H1 (cell line): ENCODE measurements around the gene RNF144A. TPM values are rescaled to one million over a fixed set of nuclear protein-coding genes. Genes with fewer than 3 reads are reported as not detected.

Experiments used
- CTCF ChIA-PET: fragments of 300-600 bp; sonication (Branson Sonifier 250); formaldehyde crosslinking; loops from one replicate; lab custom pipeline; 2021; ENCODE audit not compliant: partially characterized antibody; lab: Charles Lee
- POLR2A ChIA-PET: fragments of 300-600 bp; sonication (Branson Sonifier 250); formaldehyde crosslinking; loops from one replicate; lab custom pipeline; 2021; ENCODE audit warnings: inconsistent platforms; ENCODE audit not compliant: partially characterized antibody; lab: Charles Lee
- DNase-seq, 2 experiments: peaks; one replicate each; pipeline versions ENCODE4 v3.0.0 to v3.0.0-alpha.2; 2010 to 2022; ENCODE audit warnings: low spot score in 2 of 2, low read depth in 1 of 2, mixed read lengths in 1 of 2
- FAIRE-seq: peaks from 2 replicates; lab custom pipeline; 2011; peaks lifted over from hg19 to GRCh38; lab: Jason Lieb, UNC
- H2AFZ ChIP-seq: 2 replicates; pipeline ENCODE4 v1.8.1; 2012; ENCODE audit warnings: low read length, inconsistent platforms
- H2AK5ac ChIP-seq: 2 replicates; pipeline ENCODE4 v1.6.1; 2013; ENCODE audit warnings: low read depth, low read length
- H2BK120ac ChIP-seq: replicated peaks from 2 replicates; pipeline ENCODE3; 2013; ENCODE audit warnings: low read depth, low read length, inconsistent platforms
- H2BK12ac ChIP-seq: 2 replicates; pipeline ENCODE4 v1.6.1; 2013; ENCODE audit warnings: low read depth, low read length
- H2BK15ac ChIP-seq: 2 replicates; pipeline ENCODE4 v1.6.1; 2013; ENCODE audit warnings: low read length
- H2BK20ac ChIP-seq: 2 replicates; pipeline ENCODE4 v1.6.1; 2013; ENCODE audit warnings: low read length
- H2BK5ac ChIP-seq: 2 replicates; pipeline ENCODE4 v1.6.1; 2013; ENCODE audit warnings: low read depth, low read length
- H3K14ac ChIP-seq: 2 replicates; pipeline ENCODE4 v1.6.1; 2013; ENCODE audit warnings: inconsistent platforms; ENCODE audit not compliant: insufficient read length
- H3K18ac ChIP-seq: 2 replicates; pipeline ENCODE4 v1.6.1; 2013; ENCODE audit warnings: low read length; ENCODE audit errors: extremely low read depth
- H3K23ac ChIP-seq: 2 replicates; pipeline ENCODE4 v1.6.1; 2013; ENCODE audit warnings: inconsistent platforms; ENCODE audit not compliant: insufficient read length
- H3K23me2 ChIP-seq: 2 replicates; pipeline ENCODE4 v1.6.1; 2013; ENCODE audit warnings: low read depth, low read length
- H3K27ac ChIP-seq: 2 replicates; pipeline ENCODE4 v1.6.1; 2011; ENCODE audit warnings: low read depth, low read length, inconsistent platforms
- H3K27me3 ChIP-seq, 4 experiments: replicated peaks in 1 of 4; 1 replicate in 1 of 4; 2 replicates in 3 of 4; pipeline versions ENCODE4 v1.6.1 to v1.8.1; 2011 to 2013; ENCODE audit warnings: low read length in 3 of 4, mild to moderate bottlenecking in 3 of 4, inconsistent platforms in 2 of 4, mixed read lengths in 2 of 4, moderate library complexity in 1 of 4; ENCODE audit not compliant: control insufficient read depth in 3 of 4, insufficient read depth in 3 of 4; ENCODE audit errors: extremely low read depth in 1 of 4
- H3K36me3 ChIP-seq, 4 experiments: 2 replicates each; pipeline versions ENCODE4 v1.6.1 to v1.8.1; 2011 to 2013; ENCODE audit warnings: mild to moderate bottlenecking in 4 of 4, low read length in 3 of 4, moderate library complexity in 2 of 4, control low read depth in 1 of 4, inconsistent platforms in 1 of 4; ENCODE audit not compliant: insufficient read depth in 4 of 4, control insufficient read depth in 2 of 4
- H3K4ac ChIP-seq: replicated peaks from 2 replicates; pipeline ENCODE3; 2013; ENCODE audit warnings: low read length, low read depth, mixed read lengths, inconsistent platforms; ENCODE audit not compliant: insufficient read length
- H3K4me1 ChIP-seq, 4 experiments: replicated peaks in 1 of 4; 1 replicate in 1 of 4; 2 replicates in 3 of 4; pipeline versions ENCODE4 v1.6.1 to v1.8.1; 2011 to 2013; ENCODE audit warnings: low read length in 3 of 4, inconsistent platforms in 2 of 4, mixed read lengths in 1 of 4; ENCODE audit not compliant: insufficient read depth in 4 of 4, control insufficient read depth in 3 of 4
- H3K4me2 ChIP-seq, 2 experiments: 2 replicates each; pipeline versions ENCODE4 v1.6.1 to v1.8.1; 2011 to 2013; ENCODE audit warnings: low read depth in 2 of 2, low read length in 2 of 2, control low read depth in 1 of 2, inconsistent platforms in 1 of 2, mild to moderate bottlenecking in 1 of 2; ENCODE audit not compliant: insufficient read depth in 1 of 2
- H3K4me3 ChIP-seq, 4 experiments: fragments of 200-600, 300-600 bp in 1 of 4; sonication (generic), shearing (Covaris generic), sonication (Bioruptor Twin) in 1 of 4; 2 replicates each; pipeline versions ENCODE4 v1.5.1 to v1.8.1; 2011 to 2016; ENCODE audit warnings: low read length in 4 of 4, low read depth in 3 of 4, control low read depth in 2 of 4, inconsistent platforms in 2 of 4, mild to moderate bottlenecking in 2 of 4, mixed read lengths in 1 of 4, moderate library complexity in 1 of 4; ENCODE audit not compliant: insufficient read depth in 2 of 4; ENCODE audit errors: extremely low read depth in 1 of 4
- H3K56ac ChIP-seq: replicated peaks from 2 replicates; pipeline ENCODE3; 2013; ENCODE audit warnings: low read depth, mild to moderate bottlenecking, mixed read lengths, low read length, inconsistent platforms; ENCODE audit not compliant: insufficient read length
- H3K79me1 ChIP-seq: 2 replicates; pipeline ENCODE4 v1.6.1; 2013; ENCODE audit warnings: low read depth, low read length, control low read depth
- H3K79me2 ChIP-seq, 2 experiments: 2 replicates each; pipeline versions ENCODE4 v1.6.1 to v1.8.1; 2012 to 2013; ENCODE audit warnings: low read length in 2 of 2, mild to moderate bottlenecking in 2 of 2, inconsistent platforms in 1 of 2; ENCODE audit not compliant: insufficient read depth in 2 of 2, control insufficient read depth in 1 of 2
- H3K9ac ChIP-seq, 4 experiments: replicated peaks in 1 of 4; 1 replicate in 1 of 4; 2 replicates in 3 of 4; pipeline versions ENCODE4 v1.6.1 to v1.8.1; 2011 to 2013; ENCODE audit warnings: low read depth in 3 of 4, low read length in 3 of 4, control low read depth in 2 of 4, mild to moderate bottlenecking in 2 of 4, moderate library complexity in 2 of 4, inconsistent platforms in 1 of 4; ENCODE audit errors: extremely low read depth in 1 of 4
- H3K9me3 ChIP-seq, 2 experiments: 2 replicates each; pipeline versions ENCODE4 v1.6.1 to v1.8.1; 2012 to 2013; ENCODE audit warnings: mild to moderate bottlenecking in 2 of 2, moderate library complexity in 2 of 2, control low read depth in 1 of 2, inconsistent platforms in 1 of 2, low read depth in 1 of 2, low read length in 1 of 2, mixed read lengths in 1 of 2; ENCODE audit not compliant: insufficient read depth in 2 of 2
- H4K20me1 ChIP-seq, 2 experiments: replicated peaks in 1 of 2; 2 replicates each; pipeline versions ENCODE3 to v1.8.1; 2011 to 2013; ENCODE audit warnings: inconsistent platforms in 2 of 2, low read length in 2 of 2, mild to moderate bottlenecking in 1 of 2; ENCODE audit not compliant: insufficient read depth in 2 of 2, control insufficient read depth in 1 of 2
- H4K5ac ChIP-seq: 2 replicates; pipeline ENCODE4 v1.6.1; 2013; ENCODE audit warnings: low read length, low read depth, mixed read lengths, inconsistent platforms; ENCODE audit not compliant: insufficient read length
- H4K8ac ChIP-seq: 2 replicates; pipeline ENCODE4 v1.8.0; 2013; ENCODE audit warnings: mild to moderate bottlenecking, moderate library complexity, low read length, inconsistent platforms; ENCODE audit not compliant: insufficient read depth; ENCODE audit errors: extremely low read depth
- H4K91ac ChIP-seq: replicated peaks from 2 replicates; pipeline ENCODE3; 2013; ENCODE audit warnings: low read length, mixed read lengths, inconsistent platforms; ENCODE audit not compliant: insufficient read length
- ATF2 ChIP-seq: IDR thresholded peaks from 2 replicates; pipeline ENCODE4 v1.6.1; 2012; ENCODE audit warnings: low read length, inconsistent platforms
- CBX8 ChIP-seq: fragments of 300-800, 300-1000 bp; sonication (generic); IDR thresholded peaks from 2 replicates; pipeline ENCODE4 v1.7.1; 2016; ENCODE audit warnings: low read depth, low read length, borderline replicate concordance
- CTCF ChIP-seq, 3 experiments: IDR thresholded peaks; 1 replicate in 2 of 3; 2 replicates in 1 of 3; pipeline versions ENCODE4 v1.5.1 to v1.6.1; 2011; ENCODE audit warnings: low read length in 3 of 3, mild to moderate bottlenecking in 3 of 3, inconsistent platforms in 2 of 3, low read depth in 1 of 3, moderate library complexity in 1 of 3; ENCODE audit not compliant: insufficient read depth in 1 of 3; ENCODE audit errors: control extremely low read depth in 1 of 3
- JUN ChIP-seq: IDR thresholded peaks from 2 replicates; pipeline ENCODE4 v1.6.1; 2011; ENCODE audit warnings: low read depth, mild to moderate bottlenecking, improper control_type of control experiment, low read length
- KDM1A ChIP-seq: fragments of 200-600, 300-600 bp; sonication (generic); IDR thresholded peaks from 2 replicates; pipeline ENCODE4 v1.7.1; 2016; ENCODE audit warnings: mild to moderate bottlenecking, low read length, borderline replicate concordance
- KDM4A ChIP-seq: IDR thresholded peaks from one replicate; pipeline ENCODE4 v1.7.1; 2012; ENCODE audit warnings: low read depth, mild to moderate bottlenecking, moderate library complexity, low read length, inconsistent platforms; ENCODE audit not compliant: severe bottlenecking
- NANOG ChIP-seq: IDR thresholded peaks from 2 replicates; pipeline ENCODE4 v1.6.1; 2011; ENCODE audit warnings: low read length, low read depth, mild to moderate bottlenecking, inconsistent platforms; ENCODE audit not compliant: insufficient read depth, poor library complexity, severe bottlenecking
- ZNF274 ChIP-seq: IDR thresholded peaks from 2 replicates; pipeline ENCODE4 v1.7.0; 2012; ENCODE audit warnings: low read length, borderline replicate concordance; ENCODE audit errors: extremely low read depth
- WGBS, 2 experiments: shearing (Covaris generic) in 1 of 2; methylation state at CpG; one replicate each; pipeline versions ENCODE4 v1.1.6 to v1.1.7; 2013 to 2015; ENCODE audit warnings: low lambda C conversion rate in 2 of 2, mixed read lengths in 2 of 2, inconsistent platforms in 1 of 2, low coverage in 1 of 2, missing lambda C conversion rate in 1 of 2; ENCODE audit not compliant: insufficient replicate concordance in 2 of 2, insufficient coverage in 1 of 2, insufficient read length in 1 of 2; ENCODE audit errors: extremely low coverage in 1 of 2, missing lambda C conversion rate in 1 of 2; 5-methylcytosine and 5-hydroxymethylcytosine counted together
- polyA plus RNA-seq, 7 experiments: library from polyadenylated mRNA; depleted of rRNA in 3 of 7; stranded (reverse) in 5 of 7; unstranded in 2 of 7; fragments of >200 nt in 5 of 7; fragments of 200-250 nt in 2 of 7; gene quantifications; 1 replicate in 5 of 7; 2 replicates in 1 of 7; 4 replicates in 1 of 7; pipeline versions ENCODE4 v1.2.1 to v1.2.3, GENCODE V29; 2011 to 2013; ENCODE audit warnings: missing spikeins in 2 of 7, mixed read lengths in 2 of 7
- total RNA-seq: library from RNA; stranded (reverse); fragmentation: NEBNext Ultra II Directional; extraction: Animal tissue kit (Norgen Biotek cat#: 25700); gene quantifications from 2 replicates; pipeline ENCODE4 v1.2.1, GENCODE V29; 2021

Gene RNF144A
- total and polyA plus RNA-seq, 2 of the 8 experiments (the other 6 are each of a cell fraction or from before 2014, with no cell fraction given): 14.0 to 15.0 TPM

GRCh38 chr2:7057865-7058400 lies 140.7 kb downstream of the RNF144A start:
- Histone ChIP-seq H3K36me3 (no peaks in the 10 kb centered on the region), H2AK5ac (no peak overlapping the region), H3K9ac (no peak overlapping the region), H3K23me2 (no peaks in the 10 kb centered on the region), H2BK12ac (no peak overlapping the region), H3K27me3 (no peaks in the 10 kb centered on the region), H4K91ac (no peak overlapping the region), H2BK5ac (no peak overlapping the region), H3K4me3 (no peak overlapping the region), H3K4ac (no peak overlapping the region), H2BK120ac (no peak overlapping the region), H3K23ac (no peak overlapping the region), H2AFZ (no peak overlapping the region), H2BK20ac (no peak overlapping the region), H3K18ac (no peak overlapping the region), H3K4me2 (no peak overlapping the region), H4K5ac (no peak overlapping the region), H4K8ac (no peak overlapping the region), H3K14ac (no peak overlapping the region), H3K9me3 (no peaks in the 10 kb centered on the region), H3K79me1 (no peaks in the 10 kb centered on the region), H3K27ac (no peak overlapping the region)
- FAIRE-seq (no peak), DNase-seq (no peak)
- ChIA-PET CTCF (interaction anchor here (1.1 to 2.3 kb wide), 5 partner anchors 7 to 39 kb away, joined by 3 to 25 read pairs (median 5); no protein-coding TSS in a partner anchor), POLR2A (interaction anchor here (1.3 kb wide), 1 partner anchor 9 kb away, joined by 3 read pairs; no protein-coding TSS in a partner anchor)
- WGBS, 2 experiments: 76% methylated on average over 4 of the region's 4 CpGs; no CpG with 5 or more reads in 1 of the 2 experiments
- TF ChIP-seq NANOG (no peak), ATF2 (no peak), CTCF (IDR thresholded peaks at IDR 0.05; ENCODE audit: control extremely low read depth in 1 of 3, insufficient read depth in 1 of 3, low read depth in 1 of 3, low read length in 3 of 3) (no peak), ZNF274 (no peak), CBX8 (no peak), KDM4A (no peak), JUN (no peak), KDM1A (no peak)
- TF ChIP-seq, all 59 proteins: peak for 0
- Histone ChIP-seq H3K79me2 (no peaks in the 10 kb centered on the region), H3K4me1 (peaks cover 0 to 10% (median 3%) of the 10 kb centered on the region in 4 experiments; a peak in 3 of 7 replicates), H2BK15ac (no peak overlapping the region), H4K20me1 (no peaks in the 10 kb centered on the region), H3K56ac (no peak overlapping the region)
